ENCODE measurements around the gene PHYH. TPM values are rescaled to one million over a fixed set of nuclear protein-coding genes. Genes with fewer than 3 reads are reported as not detected.

PHYH gene
- total RNA-seq, 1 experiment from 2014 or later = 52.3 TPM

DNA sequence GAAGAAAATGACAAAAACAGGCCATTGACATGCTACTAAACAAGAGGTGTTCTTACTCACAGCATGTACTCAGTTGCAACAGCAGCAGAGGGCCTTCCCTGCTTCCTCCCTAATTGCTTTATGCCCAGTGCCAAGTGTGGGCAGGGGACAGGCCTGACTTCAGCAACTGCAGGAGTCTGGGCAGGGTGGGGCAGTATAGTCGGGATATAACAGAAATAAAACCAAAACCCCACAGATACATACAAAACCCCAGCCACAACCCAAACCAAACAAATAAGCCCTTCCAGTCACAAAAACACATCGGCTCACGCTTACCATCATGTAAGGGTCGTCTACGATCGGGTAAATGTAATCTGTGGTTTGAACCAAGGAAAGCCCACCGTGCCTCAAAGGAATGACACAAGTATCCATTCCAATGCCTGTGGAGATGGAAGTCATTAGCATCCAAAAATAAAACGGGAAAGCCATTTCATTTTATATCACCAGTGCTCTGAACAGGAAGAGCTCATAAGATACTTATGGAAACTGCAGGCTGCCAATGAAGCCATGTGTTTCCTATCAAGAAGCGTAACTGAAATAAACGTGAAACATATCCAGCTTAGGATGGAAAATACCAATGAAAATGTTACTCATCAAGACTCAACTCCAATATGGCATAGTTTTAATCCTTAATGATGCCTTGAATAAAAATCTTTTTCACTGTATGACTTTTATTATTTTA, 38.7 kb upstream of the PHYH start:
- intact Hi-C loops (cut with micrococcal nuclease; ENCODE audit: unreplicated experiment) = no loop called here
- no peak for DNase-seq

DNA sequence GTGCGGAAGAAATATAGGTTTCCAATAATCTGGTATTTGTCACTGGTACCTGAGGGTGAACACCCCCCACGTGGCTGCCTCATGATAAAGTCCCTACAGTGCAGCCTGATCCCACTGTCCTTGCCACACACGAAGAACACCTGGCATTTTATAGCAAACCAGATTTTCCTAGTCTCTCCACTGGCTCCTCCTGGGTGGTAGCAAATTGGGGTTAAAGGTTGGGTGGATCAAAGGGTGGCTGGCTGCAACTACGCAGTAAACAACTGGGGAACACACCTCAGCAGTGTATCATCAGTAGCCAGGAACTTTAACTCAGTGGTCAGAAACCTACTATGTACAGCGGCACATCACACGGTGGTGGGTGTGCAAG, 37.9 kb upstream of the PHYH start:
- Histone ChIP-seq H3K4me3 (ENCODE audit: low read depth, low read length) (no peak overlapping the region), H3K4me1 (no peaks in the 10 kb centered on the region), H3K9me3 (no peaks in the 10 kb centered on the region), H3K36me3 (ENCODE audit: control insufficient read depth, insufficient read depth, low read length) (peaks cover 4% of the 10 kb centered on the region; the same call in 1 of the 2 replicates), H3K27me3 (replicated peaks; ENCODE audit: control insufficient read depth, insufficient read depth, low read length) (no peaks in the 10 kb centered on the region)
- ChIA-PET CTCF (no interaction called here), POLR2A (no interaction called here)
- no TSS peak for BruUV-seq (replicated peaks)
- H3K27ac Mint-ChIP-seq (ENCODE audit: unreplicated experiment) = no peak overlapping the region
- peaks cover 14% of the 10 kb centered on the region for H3K4me1 Mint-ChIP-seq (ENCODE audit: low read depth, unreplicated experiment)
- TF ChIP-seq, protein P1, sequence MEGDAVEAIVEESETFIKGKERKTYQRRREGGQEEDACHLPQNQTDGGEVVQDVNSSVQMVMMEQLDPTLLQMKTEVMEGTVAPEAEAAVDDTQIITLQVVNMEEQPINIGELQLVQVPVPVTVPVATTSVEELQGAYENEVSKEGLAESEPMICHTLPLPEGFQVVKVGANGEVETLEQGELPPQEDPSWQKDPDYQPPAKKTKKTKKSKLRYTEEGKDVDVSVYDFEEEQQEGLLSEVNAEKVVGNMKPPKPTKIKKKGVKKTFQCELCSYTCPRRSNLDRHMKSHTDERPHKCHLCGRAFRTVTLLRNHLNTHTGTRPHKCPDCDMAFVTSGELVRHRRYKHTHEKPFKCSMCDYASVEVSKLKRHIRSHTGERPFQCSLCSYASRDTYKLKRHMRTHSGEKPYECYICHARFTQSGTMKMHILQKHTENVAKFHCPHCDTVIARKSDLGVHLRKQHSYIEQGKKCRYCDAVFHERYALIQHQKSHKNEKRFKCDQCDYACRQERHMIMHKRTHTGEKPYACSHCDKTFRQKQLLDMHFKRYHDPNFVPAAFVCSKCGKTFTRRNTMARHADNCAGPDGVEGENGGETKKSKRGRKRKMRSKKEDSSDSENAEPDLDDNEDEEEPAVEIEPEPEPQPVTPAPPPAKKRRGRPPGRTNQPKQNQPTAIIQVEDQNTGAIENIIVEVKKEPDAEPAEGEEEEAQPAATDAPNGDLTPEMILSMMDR (IDR thresholded peaks at IDR 0.05; ENCODE audit: insufficient read depth in 1 of 2, low read depth in 1 of 2, low read length in 1 of 2, severe bottlenecking in 1 of 2, unreplicated experiment in 1 of 2) = no peak
- H3K27me3 Mint-ChIP-seq (ENCODE audit: insufficient read depth, unreplicated experiment) = no peaks in the 10 kb centered on the region
- no peak overlapping the region for H3K4me3 Mint-ChIP-seq (ENCODE audit: unreplicated experiment)
- H3K9me3 Mint-ChIP-seq (ENCODE audit: unreplicated experiment) = no peaks in the 10 kb centered on the region
- DNase-seq = no peak
- peaks cover 79% of the 10 kb centered on the region for H3K36me3 Mint-ChIP-seq (ENCODE audit: insufficient read depth, unreplicated experiment)
- intact Hi-C loops (cut with micrococcal nuclease; ENCODE audit: unreplicated experiment) = no loop called here

More for the DNA sequence above, 38.7 kb upstream of the PHYH start:
- no peaks in the 10 kb centered on the region for H3K9me3 Mint-ChIP-seq (ENCODE audit: unreplicated experiment)
- H3K4me3 Mint-ChIP-seq (ENCODE audit: unreplicated experiment) = no peak overlapping the region
- H3K27me3 Mint-ChIP-seq (ENCODE audit: insufficient read depth, unreplicated experiment) = no peaks in the 10 kb centered on the region
- Histone ChIP-seq H3K9me3 (no peaks in the 10 kb centered on the region), H3K27me3 (replicated peaks; ENCODE audit: control insufficient read depth, insufficient read depth, low read length) (no peaks in the 10 kb centered on the region), H3K4me1 (no peaks in the 10 kb centered on the region), H3K36me3 (ENCODE audit: control insufficient read depth, insufficient read depth, low read length) (peaks cover 5% of the 10 kb centered on the region; the same call in 1 of the 2 replicates), H3K4me3 (ENCODE audit: low read depth, low read length) (no peak overlapping the region)
- ChIA-PET CTCF (no interaction called here), POLR2A (no interaction called here)
- peaks cover 78% of the 10 kb centered on the region for H3K36me3 Mint-ChIP-seq (ENCODE audit: insufficient read depth, unreplicated experiment)
- no TSS peak for BruUV-seq (replicated peaks)
- TF ChIP-seq, protein P1 (IDR thresholded peaks at IDR 0.05; ENCODE audit: insufficient read depth in 1 of 2, low read depth in 1 of 2, low read length in 1 of 2, severe bottlenecking in 1 of 2, unreplicated experiment in 1 of 2) = no peak
- H3K27ac Mint-ChIP-seq (ENCODE audit: unreplicated experiment) = no peak overlapping the region
- peaks cover 14% of the 10 kb centered on the region for H3K4me1 Mint-ChIP-seq (ENCODE audit: low read depth, unreplicated experiment)

DNA sequence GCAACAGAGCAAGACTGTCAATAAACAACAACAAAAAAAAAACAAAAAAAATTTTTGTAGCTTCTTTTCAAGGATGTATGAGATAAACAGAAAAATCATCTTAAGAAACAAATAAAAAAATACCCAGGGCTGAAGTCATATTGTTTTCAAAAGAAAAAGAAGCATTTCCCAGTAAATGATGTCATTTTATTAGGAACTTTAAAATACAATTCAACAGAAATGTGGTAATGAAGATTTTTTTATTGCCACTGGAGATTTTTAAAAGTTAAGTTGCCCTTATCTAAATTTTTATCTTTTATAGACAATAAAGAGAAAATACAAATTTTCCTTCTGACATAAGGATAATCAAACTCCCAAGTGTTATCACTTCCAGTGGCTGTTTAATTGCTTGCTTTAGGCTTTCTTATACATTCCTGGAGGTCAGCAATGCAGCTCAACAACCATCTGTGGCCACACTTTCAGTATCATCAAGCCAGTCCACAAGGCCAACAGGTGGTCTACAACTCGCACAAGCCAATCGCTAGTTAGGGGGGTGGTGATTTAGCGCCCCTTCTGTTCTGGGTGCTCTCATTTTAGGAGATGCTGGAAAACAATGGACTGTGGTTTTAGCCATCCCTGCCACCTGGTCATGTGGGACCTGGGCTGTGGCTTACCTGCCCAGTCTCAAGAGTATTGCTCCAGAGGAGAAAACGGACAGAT, 37.4 kb upstream of the PHYH start:
- TF ChIP-seq, protein P1 (IDR thresholded peaks at IDR 0.05; ENCODE audit: insufficient read depth in 1 of 2, low read depth in 1 of 2, low read length in 1 of 2, severe bottlenecking in 1 of 2, unreplicated experiment in 1 of 2) = no peak
- Histone ChIP-seq H3K4me1 (no peaks in the 10 kb centered on the region), H3K36me3 (ENCODE audit: control insufficient read depth, insufficient read depth, low read length) (peaks cover 4% of the 10 kb centered on the region; the same call in 1 of the 2 replicates), H3K9me3 (no peaks in the 10 kb centered on the region), H3K4me3 (ENCODE audit: low read depth, low read length) (no peak overlapping the region), H3K27me3 (replicated peaks; ENCODE audit: control insufficient read depth, insufficient read depth, low read length) (no peaks in the 10 kb centered on the region)
- no peaks in the 10 kb centered on the region for H3K27me3 Mint-ChIP-seq (ENCODE audit: insufficient read depth, unreplicated experiment)
- peaks cover 80% of the 10 kb centered on the region for H3K36me3 Mint-ChIP-seq (ENCODE audit: insufficient read depth, unreplicated experiment)
- H3K9me3 Mint-ChIP-seq (ENCODE audit: unreplicated experiment) = no peaks in the 10 kb centered on the region
- peaks cover 14% of the 10 kb centered on the region for H3K4me1 Mint-ChIP-seq (ENCODE audit: low read depth, unreplicated experiment)
- no peak for DNase-seq
- BruUV-seq (replicated peaks) = no TSS peak
- POLR2A ChIA-PET = no interaction called here
- no peak overlapping the region for H3K4me3 Mint-ChIP-seq (ENCODE audit: unreplicated experiment)
- CTCF ChIA-PET = no interaction called here
- H3K27ac Mint-ChIP-seq (ENCODE audit: unreplicated experiment) = no peak overlapping the region
- intact Hi-C loops (cut with micrococcal nuclease; ENCODE audit: unreplicated experiment) = no loop called here

All from Caco-2 (cell line).